Rectal smooth muscle tissue (tissue), 1 donor: ENCODE measurements around the gene PAQR7.

Experiments used
- H3K27ac ChIP-seq: one replicate; pipeline ENCODE4 v1.7.0; 2013; ENCODE audit warnings: low read depth, low read length, inconsistent platforms
- H3K27me3 ChIP-seq: one replicate; pipeline ENCODE4 v1.7.0; 2013; ENCODE audit warnings: low read length; ENCODE audit not compliant: control insufficient read depth, insufficient read depth
- H3K36me3 ChIP-seq: one replicate; pipeline ENCODE4 v1.7.0; 2013; ENCODE audit warnings: low read length; ENCODE audit not compliant: control insufficient read depth, insufficient read depth
- H3K4me1 ChIP-seq: one replicate; pipeline ENCODE4 v1.7.0; 2013; ENCODE audit warnings: low read length; ENCODE audit not compliant: control insufficient read depth, insufficient read depth
- H3K4me3 ChIP-seq: one replicate; pipeline ENCODE4 v1.7.0; 2013; ENCODE audit warnings: low read length
- H3K9ac ChIP-seq: one replicate; pipeline ENCODE4 v1.7.0; 2013; ENCODE audit warnings: low read length

The PAQR7 gene

GRCh38 chr1:25897754-25898153 lies 22.2 kb upstream of the PAQR7 start:
- peaks cover 10% of the 10 kb centered on the region for H3K36me3 ChIP-seq
- H3K27me3 ChIP-seq, result no peaks in the 10 kb centered on the region
- no peak overlapping the region for H3K4me3 ChIP-seq
- peaks cover under 1% of the 10 kb centered on the region for H3K4me1 ChIP-seq
- H3K27ac ChIP-seq, result no peak overlapping the region
- no peak overlapping the region for H3K9ac ChIP-seq

DNA sequence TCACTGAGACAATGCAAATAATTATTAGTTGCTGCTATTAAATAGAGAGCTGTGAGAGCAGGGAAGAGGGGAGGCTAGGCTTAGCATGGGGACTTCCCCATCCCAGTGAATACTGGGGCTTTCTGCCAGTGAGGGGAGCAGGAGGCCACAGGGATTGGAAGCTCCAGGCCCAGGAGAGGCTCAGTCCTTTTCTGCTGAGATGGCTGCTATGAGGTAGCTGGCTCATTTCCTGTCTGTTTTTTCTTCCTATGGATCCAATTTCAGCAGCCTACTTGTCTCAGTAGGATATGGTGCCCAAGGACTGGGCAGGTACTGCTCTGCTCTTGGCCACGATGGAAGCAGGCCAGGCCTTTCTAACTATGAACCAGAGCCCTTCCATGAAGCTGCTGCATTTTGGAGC lies 20.8 kb upstream of the PAQR7 start:
- Histone ChIP-seq H3K4me1 (peaks cover 5% of the 10 kb centered on the region), H3K9ac (no peak overlapping the region), H3K4me3 (no peak overlapping the region), H3K36me3 (peaks cover 8% of the 10 kb centered on the region), H3K27me3 (no peaks in the 10 kb centered on the region), H3K27ac (no peak overlapping the region)

GRCh38 chr1:25895365-25895990 lies 20.0 kb upstream of the PAQR7 start:
- no peak overlapping the region for H3K27ac ChIP-seq
- no peaks in the 10 kb centered on the region for H3K27me3 ChIP-seq
- peaks cover 5% of the 10 kb centered on the region for H3K4me1 ChIP-seq
- H3K36me3 ChIP-seq, result peaks cover 8% of the 10 kb centered on the region
- no peak overlapping the region for H3K4me3 ChIP-seq
- H3K9ac ChIP-seq, result no peak overlapping the region

GRCh38 chr1:25893116-25893515 lies 17.6 kb upstream of the PAQR7 start:
- Histone ChIP-seq H3K9ac (no peak overlapping the region), H3K36me3 (peaks cover under 1% of the 10 kb centered on the region), H3K27ac (no peak overlapping the region), H3K27me3 (no peaks in the 10 kb centered on the region), H3K4me3 (no peak overlapping the region), H3K4me1 (peaks cover 5% of the 10 kb centered on the region)

GRCh38 chr1:25891606-25892005 lies 16.1 kb upstream of the PAQR7 start:
- no peak overlapping the region for H3K9ac ChIP-seq
- no peaks in the 10 kb centered on the region for H3K36me3 ChIP-seq
- H3K4me1 ChIP-seq, result peaks cover 5% of the 10 kb centered on the region
- H3K27me3 ChIP-seq, result no peaks in the 10 kb centered on the region
- H3K27ac ChIP-seq, result no peak overlapping the region
- H3K4me3 ChIP-seq, result no peak overlapping the region

GRCh38 chr1:25890239-25891034 lies 14.9 kb upstream of the PAQR7 start:
- Histone ChIP-seq H3K9ac (no peak overlapping the region), H3K36me3 (no peaks in the 10 kb centered on the region), H3K4me3 (no peak overlapping the region), H3K4me1 (peaks cover 5% of the 10 kb centered on the region), H3K27me3 (no peaks in the 10 kb centered on the region), H3K27ac (no peak overlapping the region)

- Histone ChIP-seq H3K9ac (no peak overlapping the region), H3K27me3 (no peaks in the 10 kb centered on the region), H3K4me3 (no peak overlapping the region), H3K4me1 (peaks cover 5% of the 10 kb centered on the region), H3K36me3 (no peaks in the 10 kb centered on the region), H3K27ac (no peak overlapping the region)
Observed at GRCh38 chr1:25889470-25889869, 14.0 kb upstream of the PAQR7 start.

- Histone ChIP-seq H3K4me1 (peaks cover 5% of the 10 kb centered on the region), H3K36me3 (no peaks in the 10 kb centered on the region), H3K9ac (no peak overlapping the region), H3K4me3 (no peak overlapping the region), H3K27me3 (no peaks in the 10 kb centered on the region), H3K27ac (no peak overlapping the region)
Observed at GRCh38 chr1:25888426-25888987, 13.0 kb upstream of the PAQR7 start.

GRCh38 chr1:25885602-25886001 lies 10.1 kb upstream of the PAQR7 start:
- Histone ChIP-seq H3K9ac (no peak overlapping the region), H3K4me3 (no peak overlapping the region), H3K27me3 (no peaks in the 10 kb centered on the region), H3K4me1 (no peaks in the 10 kb centered on the region), H3K27ac (no peak overlapping the region), H3K36me3 (no peaks in the 10 kb centered on the region)

DNA sequence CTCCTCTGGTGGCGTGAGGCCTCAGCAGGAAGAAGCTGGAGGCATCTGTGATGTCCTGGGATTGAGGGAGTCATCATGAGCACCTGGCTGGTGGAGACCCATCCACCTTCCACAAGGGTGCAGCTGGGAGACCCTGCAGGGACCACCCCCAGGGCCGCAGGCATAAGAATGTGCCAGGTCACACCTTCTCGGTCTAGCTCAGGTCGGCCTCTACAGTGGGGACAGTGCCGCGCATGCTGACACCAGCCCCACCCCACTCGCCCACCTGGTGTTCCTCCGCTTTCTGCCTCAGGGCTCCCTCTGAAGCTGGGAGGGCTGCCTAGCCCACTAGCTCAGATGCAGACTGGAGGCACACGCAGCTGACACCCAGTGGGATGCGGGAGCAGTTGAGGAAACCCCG lies 5.8 kb upstream of the PAQR7 start:
- Histone ChIP-seq H3K27ac (no peak overlapping the region), H3K27me3 (no peaks in the 10 kb centered on the region), H3K4me1 (no peaks in the 10 kb centered on the region), H3K9ac (no peak overlapping the region), H3K36me3 (no peaks in the 10 kb centered on the region), H3K4me3 (no peak overlapping the region)

- H3K4me1 ChIP-seq, result no peaks in the 10 kb centered on the region
- H3K27ac ChIP-seq, result no peak overlapping the region
- H3K9ac ChIP-seq, result no peak overlapping the region
- no peak overlapping the region for H3K4me3 ChIP-seq
- H3K27me3 ChIP-seq, result no peaks in the 10 kb centered on the region
- no peaks in the 10 kb centered on the region for H3K36me3 ChIP-seq
Observed at GRCh38 chr1:25880518-25880917, 5.0 kb upstream of the PAQR7 start.

DNA sequence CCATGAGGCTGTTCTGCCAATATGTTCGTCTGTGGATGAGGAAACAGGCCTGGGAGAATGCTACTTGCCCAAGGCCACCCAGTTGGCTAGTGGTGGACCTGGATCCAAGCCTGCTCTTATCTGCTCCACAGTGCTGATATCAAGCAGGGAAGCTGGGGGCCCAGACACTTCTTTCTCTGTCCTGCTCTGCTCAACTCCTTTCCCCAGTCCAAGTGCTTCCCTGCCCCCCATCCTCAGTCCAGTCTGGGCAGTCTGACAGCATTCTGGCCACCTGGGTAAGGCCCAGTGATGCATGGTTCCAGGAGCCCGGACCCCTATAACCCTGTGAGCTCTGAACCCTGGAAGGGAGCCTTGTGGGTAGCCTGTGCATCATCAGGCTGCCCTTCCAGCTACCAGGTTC lies 4.2 kb upstream of the PAQR7 start:
- no peak overlapping the region for H3K4me3 ChIP-seq
- H3K9ac ChIP-seq, result no peak overlapping the region
- peaks cover 2% of the 10 kb centered on the region for H3K4me1 ChIP-seq

GRCh38 chr1:25878690-25879089 lies 3.2 kb upstream of the PAQR7 start:
- no peak overlapping the region for H3K9ac ChIP-seq
- no peaks in the 10 kb centered on the region for H3K36me3 ChIP-seq
- peaks cover 6% of the 10 kb centered on the region for H3K4me1 ChIP-seq
- no peak overlapping the region for H3K4me3 ChIP-seq
- no peak overlapping the region for H3K27ac ChIP-seq
- H3K27me3 ChIP-seq, result no peaks in the 10 kb centered on the region

More for the DNA sequence above, 4.2 kb upstream of the PAQR7 start:
- no peak overlapping the region for H3K27ac ChIP-seq
- H3K36me3 ChIP-seq, result no peaks in the 10 kb centered on the region
- no peaks in the 10 kb centered on the region for H3K27me3 ChIP-seq
